Suprapubic skin (tissue), 4 donors: Measurements from ENCODE around the gene ELANE. TPM values are rescaled to one million over a fixed set of nuclear protein-coding genes. Genes with fewer than 3 reads are reported as not detected.

Experiments
- DNase-seq, 2 donors: peaks; one replicate each; pipeline ENCODE4 v3.0.0-alpha.2; 2019; ENCODE audit warnings: low spot score in 2 of 2
- H3K27ac ChIP-seq: fragments of 200-600 bp; sonication (generic); one replicate; pipeline ENCODE4 v1.5.1; 2019
- H3K27me3 ChIP-seq: fragments of 200-600 bp; sonication (generic); one replicate; pipeline ENCODE4 v1.5.1; 2019
- H3K36me3 ChIP-seq: fragments of 200-600 bp; sonication (generic); one replicate; pipeline ENCODE4 v1.5.1; 2019
- H3K4me1 ChIP-seq: fragments of 200-600 bp; sonication (generic); one replicate; pipeline ENCODE4 v1.5.1; 2019
- H3K4me3 ChIP-seq: fragments of 200-600 bp; sonication (generic); one replicate; pipeline ENCODE4 v1.5.1; 2019; ENCODE audit warnings: mild to moderate bottlenecking
- H3K9me3 ChIP-seq: fragments of 200-600 bp; sonication (generic); one replicate; pipeline ENCODE4 v1.5.1; 2019
- CTCF ChIP-seq, 2 donors: fragments of 200-600 bp in 1 of 2; fragments of 450-650 bp in 1 of 2; sonication (generic) in 1 of 2; IDR thresholded peaks; one replicate each; pipeline ENCODE4 v1.5.1; 2016 to 2019; ENCODE audit warnings: antibody characterized with exemption in 2 of 2, mild to moderate bottlenecking in 1 of 2, moderate library complexity in 1 of 2
- EP300 ChIP-seq: sonication (generic); formaldehyde crosslinking; IDR thresholded peaks from one replicate; pipeline ENCODE4 v1.6.1; 2017; ENCODE audit warnings: antibody characterized with exemption
- POLR2A ChIP-seq, 2 donors: fragments of 450-650 bp; IDR thresholded peaks; one replicate each; pipeline ENCODE4 v1.6.1; 2017; ENCODE audit warnings: antibody characterized with exemption in 2 of 2, mild to moderate bottlenecking in 2 of 2, moderate library complexity in 2 of 2
- POLR2AphosphoS5 ChIP-seq, 3 donors: sonication (generic); formaldehyde crosslinking; IDR thresholded peaks; one replicate each; pipeline ENCODE4 v1.6.1; 2017; ENCODE audit warnings: antibody characterized with exemption in 3 of 3
- WGBS: methylation state at CpG from one replicate; pipeline ENCODE4 v1.1.5; 2018; 5-methylcytosine and 5-hydroxymethylcytosine counted together
- total RNA-seq, 4 donors: library from RNA; depleted of rRNA; stranded (reverse); fragments of >200 nt; gene quantifications; one replicate each; pipeline ENCODE4 v1.1.0, GENCODE V29; 2016

ELANE gene
- total RNA-seq, 4 donors from 2014 or later = 0.79 TPM; not detected in 3

- Histone ChIP-seq H3K9me3 (no peaks in the 10 kb centered on the region), H3K4me3 (no peak overlapping the region), H3K4me1 (no peaks in the 10 kb centered on the region), H3K27ac (no peak overlapping the region), H3K36me3 (peaks cover 68% of the 10 kb centered on the region), H3K27me3 (no peaks in the 10 kb centered on the region)
- TF ChIP-seq CTCF (IDR thresholded peaks at IDR 0.05) = no peak
- WGBS = 93% methylated on average over 20 of the region's 20 CpGs
- DNase-seq = no peak
These were observed 40.5 kb upstream of the ELANE start for GRCh38 chr19:811506-812048.

- H3K4me3 ChIP-seq = no peak overlapping the region
- DNase-seq = no peak
- no peaks in the 10 kb centered on the region for H3K27me3 ChIP-seq
- H3K36me3 ChIP-seq = peaks cover 62% of the 10 kb centered on the region
- no peaks in the 10 kb centered on the region for H3K4me1 ChIP-seq
- no peak for TF ChIP-seq POLR2A (IDR thresholded peaks at IDR 0.05)
- TF ChIP-seq CTCF (IDR thresholded peaks at IDR 0.05) = no peak
- no peak for TF ChIP-seq POLR2AphosphoS5 (IDR thresholded peaks at IDR 0.05)
- TF ChIP-seq EP300 = no peak
- WGBS = 91% methylated on average over 41 of the region's 80 CpGs
- no peaks in the 10 kb centered on the region for H3K9me3 ChIP-seq
- H3K27ac ChIP-seq = no peak overlapping the region
These were observed 39.9 kb upstream of the ELANE start for GRCh38 chr19:812049-812746.

- H3K36me3 ChIP-seq = peaks cover 56% of the 10 kb centered on the region
- H3K27me3 ChIP-seq = no peaks in the 10 kb centered on the region
- TF ChIP-seq POLR2AphosphoS5 (IDR thresholded peaks at IDR 0.05) (no peak), EP300 (no peak), POLR2A (IDR thresholded peaks at IDR 0.05) (no peak)
- DNase-seq = no peak
- no peaks in the 10 kb centered on the region for H3K9me3 ChIP-seq
- WGBS = 96% methylated on average over 46 of the region's 72 CpGs
- H3K4me3 ChIP-seq = no peak overlapping the region
- H3K27ac ChIP-seq = no peak overlapping the region
- H3K4me1 ChIP-seq = no peaks in the 10 kb centered on the region
These were observed 39.3 kb upstream of the ELANE start for GRCh38 chr19:812747-813218.

- Histone ChIP-seq H3K4me3 (no peak overlapping the region), H3K27me3 (no peaks in the 10 kb centered on the region), H3K4me1 (no peaks in the 10 kb centered on the region), H3K9me3 (no peaks in the 10 kb centered on the region), H3K27ac (no peak overlapping the region), H3K36me3 (peaks cover 49% of the 10 kb centered on the region)
- TF ChIP-seq POLR2AphosphoS5 (IDR thresholded peaks at IDR 0.05) (no peak), CTCF (IDR thresholded peaks at IDR 0.05) (no peak), POLR2A (IDR thresholded peaks at IDR 0.05) (no peak), EP300 (no peak)
- 92% methylated on average over 32 of the region's 87 CpGs for WGBS
- DNase-seq = no peak
These were observed 38.6 kb upstream of the ELANE start for GRCh38 chr19:813219-814151.

- Histone ChIP-seq H3K27ac (no peak overlapping the region), H3K4me1 (no peaks in the 10 kb centered on the region), H3K4me3 (no peak overlapping the region), H3K36me3 (peaks cover 40% of the 10 kb centered on the region), H3K27me3 (no peaks in the 10 kb centered on the region), H3K9me3 (no peaks in the 10 kb centered on the region)
- TF ChIP-seq CTCF (IDR thresholded peaks at IDR 0.05) (no peak), POLR2A (IDR thresholded peaks at IDR 0.05) (no peak), EP300 (no peak), POLR2AphosphoS5 (IDR thresholded peaks at IDR 0.05) (no peak)
- DNase-seq = peak in 1 of 2 donors; percentile 79
- 93% methylated on average over 34 of the region's 49 CpGs for WGBS
These were observed 37.7 kb upstream of the ELANE start for GRCh38 chr19:814152-815078.
